ENCODE results near the gene DBH. TPM values are rescaled to one million over a fixed set of nuclear protein-coding genes. Genes with fewer than 3 reads are reported as not detected.

DBH gene
- total RNA-seq, 1 donor from 2014 or later, result under 0.01 TPM

DNA sequence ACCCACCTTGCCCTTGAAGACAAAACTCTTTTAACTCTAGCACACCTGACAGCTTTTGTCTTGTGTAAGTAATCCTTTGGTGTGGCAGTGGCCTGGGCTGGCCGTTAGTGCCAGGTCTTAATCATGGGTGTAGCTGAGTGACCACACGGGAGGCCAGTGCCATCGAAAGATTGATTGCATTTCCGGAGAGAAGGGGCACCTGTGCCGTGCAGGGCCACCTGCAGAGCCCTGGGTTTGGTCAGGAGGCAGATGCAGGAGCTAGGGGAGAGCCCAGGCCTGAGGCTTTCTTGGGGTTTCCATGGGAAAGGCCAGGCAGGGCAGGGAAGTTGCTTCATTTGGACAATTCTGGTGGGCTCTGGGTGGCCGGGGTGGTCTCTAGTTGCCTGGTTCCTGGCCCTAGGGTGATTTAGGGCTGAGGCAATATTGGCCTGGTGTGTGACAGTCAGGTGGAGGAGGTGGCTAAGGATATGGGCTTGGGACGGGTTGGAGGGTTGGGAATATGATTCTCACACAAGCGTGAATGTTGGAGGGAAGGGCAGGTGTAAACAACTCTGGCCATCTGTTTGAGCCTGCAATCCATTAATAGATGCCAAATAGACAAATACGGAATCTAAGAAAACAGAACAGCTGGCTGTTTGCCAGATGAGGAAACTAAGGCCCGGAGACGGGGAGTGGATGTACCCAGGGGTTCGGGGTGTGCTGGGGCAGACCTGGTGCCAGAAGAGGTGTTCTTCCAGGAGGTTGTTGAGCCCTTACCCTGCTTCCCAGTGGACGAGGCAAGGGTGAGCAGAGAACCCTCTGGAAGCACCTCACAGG lies 4.6 kb downstream of the DBH start:
- no peak for FAIRE-seq
- DNase-seq (ENCODE audit: low spot score in 2 of 2), result no peak

DNA sequence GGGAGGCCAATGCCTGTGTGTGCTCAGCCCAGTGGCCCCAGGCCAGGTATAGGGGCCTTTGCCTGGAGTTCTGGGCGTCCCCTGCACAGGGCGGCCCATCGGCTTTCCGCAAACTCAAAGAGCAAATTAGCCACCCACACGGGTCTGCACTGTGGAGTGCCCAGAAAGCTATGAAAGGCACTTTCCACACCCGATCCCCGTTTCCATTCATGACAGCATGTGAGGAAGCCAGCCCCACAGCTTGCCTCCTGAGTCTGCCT lies 5.2 kb downstream of the DBH start:
- no peak for FAIRE-seq
- DNase-seq (ENCODE audit: low spot score in 2 of 2), result no peak

DNA sequence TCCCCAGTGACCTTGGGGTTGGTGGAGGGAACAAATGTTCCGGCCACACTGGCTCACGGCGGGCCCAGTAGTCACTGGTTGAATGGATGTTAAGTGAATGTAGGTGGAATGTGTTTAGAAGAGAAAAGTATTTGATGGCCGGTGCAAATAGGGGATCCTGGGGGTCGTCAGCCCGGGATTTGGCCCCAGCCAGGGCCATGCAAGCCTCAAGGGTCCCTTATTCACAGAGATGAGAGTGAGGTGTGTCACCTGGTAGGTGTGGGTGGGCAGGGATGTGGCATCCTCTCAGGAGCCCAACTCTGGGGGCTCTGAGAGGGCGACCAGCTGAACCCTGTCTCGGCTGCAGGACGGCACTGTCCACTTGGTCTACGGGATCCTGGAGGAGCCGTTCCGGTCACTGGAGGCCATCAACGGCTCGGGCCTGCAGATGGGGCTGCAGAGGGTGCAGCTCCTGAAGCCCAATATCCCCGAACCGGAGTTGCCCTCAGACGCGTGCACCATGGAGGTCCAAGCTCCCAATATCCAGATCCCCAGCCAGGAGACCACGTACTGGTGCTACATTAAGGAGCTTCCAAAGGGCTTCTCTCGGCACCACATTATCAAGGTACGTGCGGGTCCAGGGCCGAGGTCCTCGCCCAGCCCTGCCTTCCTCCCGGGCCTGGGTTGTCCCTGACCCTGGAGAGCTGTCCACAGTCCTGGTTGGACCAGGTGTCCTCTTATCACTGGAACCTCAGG lies 5.9 kb downstream of the DBH start:
- no peak for DNase-seq (ENCODE audit: low spot score in 2 of 2)
- no peak for FAIRE-seq

DNA sequence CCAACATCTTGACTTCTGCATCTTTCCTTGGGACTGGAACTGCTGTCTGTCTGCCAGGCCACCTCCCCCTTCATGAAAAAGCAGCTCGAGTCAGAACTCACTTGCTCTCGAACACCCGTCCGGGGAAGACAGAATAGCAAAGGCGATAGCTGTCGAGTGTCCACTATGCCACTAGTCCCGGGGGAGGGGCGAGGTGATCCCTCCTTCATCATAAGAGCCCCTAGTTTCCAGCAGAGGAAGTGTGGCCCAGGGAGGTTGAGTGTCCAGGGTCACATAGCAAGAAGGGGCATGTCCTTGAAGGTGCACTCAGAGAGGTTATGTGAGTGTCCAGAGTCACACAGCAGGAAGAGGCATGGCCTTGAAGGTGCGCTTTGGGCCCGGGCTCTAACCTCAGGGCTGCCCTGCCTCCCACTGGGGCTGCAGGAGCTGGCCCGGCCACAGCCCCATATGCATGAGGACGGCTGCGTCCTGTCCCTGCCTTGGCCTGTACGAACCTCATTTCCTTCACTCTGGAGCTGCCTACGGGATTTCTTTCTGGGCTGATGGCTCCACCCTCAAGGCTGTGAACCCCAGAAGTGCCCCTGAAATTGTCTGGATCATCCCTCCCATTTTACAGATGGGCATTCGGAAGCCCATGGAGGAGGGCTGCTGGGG lies 6.7 kb downstream of the DBH start:
- no peak for FAIRE-seq
- DNase-seq (ENCODE audit: low spot score in 2 of 2), result no peak

- DNase-seq (ENCODE audit: low spot score in 2 of 2) (no peak), FAIRE-seq (no peak)
These were observed 7.2 kb downstream of the DBH start for GRCh38 chr9:133643362-133643755.

DNA sequence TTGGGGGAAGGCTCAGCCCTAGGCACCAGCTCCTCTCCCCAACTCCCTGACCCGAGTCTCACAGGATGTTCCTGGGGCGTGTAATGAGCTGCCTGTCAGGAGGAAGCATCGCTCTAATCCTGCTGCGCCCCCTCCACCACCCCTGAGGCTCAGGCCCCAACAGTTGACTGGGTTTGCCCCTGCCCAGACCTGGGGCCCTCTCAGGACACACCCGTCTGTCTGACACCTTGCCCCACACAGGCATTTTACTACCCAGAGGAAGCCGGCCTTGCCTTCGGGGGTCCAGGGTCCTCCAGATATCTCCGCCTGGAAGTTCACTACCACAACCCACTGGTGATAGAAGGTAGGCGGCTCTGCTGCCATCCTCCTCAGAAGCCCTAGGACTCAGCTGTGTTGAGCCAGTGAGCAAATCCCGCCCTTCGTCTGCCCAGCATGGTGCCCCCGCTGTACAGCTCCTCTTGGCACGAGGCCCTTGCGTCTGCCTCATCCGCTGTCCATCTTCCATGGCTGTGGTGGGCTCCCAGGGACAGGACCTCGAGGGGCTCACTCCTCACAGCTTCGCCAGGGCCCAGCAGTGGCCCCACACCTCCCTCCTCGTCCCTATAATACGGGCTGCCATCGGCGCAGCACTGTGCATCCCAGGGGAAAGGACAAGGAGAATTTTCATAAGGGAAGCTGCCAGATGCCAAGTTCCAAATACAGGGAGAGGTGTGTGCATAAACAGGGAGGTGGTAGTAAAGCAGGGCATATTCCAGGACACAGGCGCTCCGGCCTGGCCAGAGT lies 8.0 kb downstream of the DBH start:
- DNase-seq (ENCODE audit: low spot score in 2 of 2) (no peak), FAIRE-seq (no peak)

DNA sequence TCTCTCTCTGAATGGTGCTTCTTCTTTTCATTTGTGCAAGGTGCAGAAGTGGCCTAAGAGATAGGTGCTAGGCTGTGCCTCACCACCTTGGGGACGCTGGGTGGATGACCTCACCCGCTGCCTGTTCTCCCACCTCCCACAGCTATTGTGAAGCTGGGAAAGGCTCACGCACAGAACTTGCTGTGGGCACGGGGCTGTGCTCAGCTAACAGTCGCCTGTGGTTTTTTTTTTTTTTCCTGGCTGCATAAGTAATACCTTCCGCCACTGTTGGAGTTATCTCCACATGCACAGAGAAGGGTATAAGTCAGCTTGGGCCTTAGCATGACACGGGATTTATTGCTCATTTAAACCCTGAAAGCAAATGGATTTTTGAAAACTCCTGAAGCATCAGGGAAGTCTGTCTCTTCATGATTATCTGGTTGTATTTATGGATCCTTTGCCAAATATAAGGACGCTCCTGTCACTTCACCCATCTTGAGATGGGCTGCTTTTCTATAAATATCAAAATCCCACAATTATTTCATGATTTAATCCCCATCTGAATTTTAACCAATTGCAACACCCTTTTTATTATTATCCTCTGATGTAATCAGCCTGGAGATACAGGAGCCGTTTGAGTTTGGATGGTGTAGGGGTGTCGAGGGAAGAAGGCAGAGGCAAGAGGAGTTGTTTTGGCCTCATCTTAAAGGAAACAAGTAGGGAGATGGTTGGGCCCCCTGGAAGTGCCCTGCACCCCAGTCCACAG lies 9.0 kb downstream of the DBH start:
- FAIRE-seq (no peak), DNase-seq (ENCODE audit: low spot score in 2 of 2) (no peak)

DNA sequence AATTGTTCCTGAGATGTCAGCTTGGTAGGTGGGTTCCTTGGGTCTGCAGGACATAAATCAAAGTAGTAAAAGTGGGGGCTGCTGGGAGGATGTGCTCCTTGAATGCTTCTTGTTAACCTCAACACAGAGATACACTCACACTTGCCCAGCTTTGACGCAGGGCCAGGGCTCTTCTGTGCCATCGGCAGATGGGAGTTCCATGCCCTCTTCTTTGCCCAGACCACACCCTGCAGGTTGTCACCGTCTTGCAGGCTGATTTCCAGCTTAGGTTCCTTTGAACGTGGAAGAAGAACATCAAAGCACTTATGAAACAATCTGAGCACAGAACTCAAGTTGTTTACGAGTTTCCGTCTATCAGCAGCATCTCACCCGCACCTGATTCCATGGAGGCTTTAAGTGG lies 11.0 kb downstream of the DBH start:
- no peak for DNase-seq (ENCODE audit: low spot score in 2 of 2)
- no peak for FAIRE-seq

DNA sequence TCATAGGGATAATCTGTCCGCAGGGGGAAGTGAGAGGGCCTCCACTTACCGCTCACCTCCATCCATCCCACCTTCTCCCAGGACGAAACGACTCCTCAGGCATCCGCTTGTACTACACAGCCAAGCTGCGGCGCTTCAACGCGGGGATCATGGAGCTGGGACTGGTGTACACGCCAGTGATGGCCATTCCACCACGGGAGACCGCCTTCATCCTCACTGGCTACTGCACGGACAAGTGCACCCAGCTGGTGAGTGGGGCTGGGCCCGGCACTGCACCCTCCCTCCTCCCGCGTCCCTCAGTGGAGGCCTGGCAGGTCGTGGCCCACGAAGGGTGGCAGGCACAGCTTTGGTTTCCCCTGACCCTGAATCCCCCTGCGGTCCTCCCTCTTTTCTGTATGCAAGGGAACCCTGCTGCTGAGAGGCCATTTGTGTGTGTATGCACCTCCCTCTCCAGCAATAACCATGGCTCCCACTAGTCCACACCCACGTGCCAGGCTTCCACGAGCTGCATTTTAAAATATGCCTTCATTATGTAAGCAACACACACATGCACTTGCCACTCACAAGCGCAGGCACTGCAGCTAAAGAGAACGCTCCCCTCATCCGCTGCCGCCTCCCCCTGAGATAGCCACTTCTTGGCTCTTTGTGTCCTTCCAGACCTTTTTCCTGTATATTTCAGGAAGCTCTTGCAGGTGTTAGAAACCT lies 11.8 kb downstream of the DBH start:
- FAIRE-seq (no peak), DNase-seq (ENCODE audit: low spot score in 2 of 2) (peak in 1 of 2 donors; percentile 40)

- DNase-seq (ENCODE audit: low spot score in 2 of 2), result no peak
- no peak for FAIRE-seq
These were observed 13.0 kb downstream of the DBH start for GRCh38 chr9:133649194-133649593.

DNA sequence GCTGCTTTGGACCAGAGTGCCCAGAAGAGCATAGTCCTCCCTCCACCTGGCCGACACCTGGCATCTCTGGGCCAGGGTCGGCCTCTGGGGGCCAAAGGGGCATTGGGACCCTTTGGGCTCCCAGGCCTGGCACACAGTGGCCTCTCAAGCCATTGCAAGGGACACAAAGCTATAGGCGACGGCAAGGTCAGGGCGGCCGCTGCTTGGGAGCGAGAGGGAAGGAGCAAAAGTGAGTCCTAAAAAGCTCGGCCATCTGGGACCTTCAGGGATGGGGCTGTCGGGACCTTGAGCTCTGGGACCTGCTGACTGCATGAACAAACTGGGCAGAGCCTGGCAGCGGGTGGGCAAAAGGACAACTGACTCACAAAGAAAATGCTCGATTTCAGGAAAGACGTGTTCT lies 13.9 kb downstream of the DBH start:
- no peak for FAIRE-seq
- no peak for DNase-seq (ENCODE audit: low spot score in 2 of 2)

- no peak for DNase-seq (ENCODE audit: low spot score in 2 of 2)
These were observed 17.5 kb downstream of the DBH start for GRCh38 chr9:133653638-133654037.

DNA sequence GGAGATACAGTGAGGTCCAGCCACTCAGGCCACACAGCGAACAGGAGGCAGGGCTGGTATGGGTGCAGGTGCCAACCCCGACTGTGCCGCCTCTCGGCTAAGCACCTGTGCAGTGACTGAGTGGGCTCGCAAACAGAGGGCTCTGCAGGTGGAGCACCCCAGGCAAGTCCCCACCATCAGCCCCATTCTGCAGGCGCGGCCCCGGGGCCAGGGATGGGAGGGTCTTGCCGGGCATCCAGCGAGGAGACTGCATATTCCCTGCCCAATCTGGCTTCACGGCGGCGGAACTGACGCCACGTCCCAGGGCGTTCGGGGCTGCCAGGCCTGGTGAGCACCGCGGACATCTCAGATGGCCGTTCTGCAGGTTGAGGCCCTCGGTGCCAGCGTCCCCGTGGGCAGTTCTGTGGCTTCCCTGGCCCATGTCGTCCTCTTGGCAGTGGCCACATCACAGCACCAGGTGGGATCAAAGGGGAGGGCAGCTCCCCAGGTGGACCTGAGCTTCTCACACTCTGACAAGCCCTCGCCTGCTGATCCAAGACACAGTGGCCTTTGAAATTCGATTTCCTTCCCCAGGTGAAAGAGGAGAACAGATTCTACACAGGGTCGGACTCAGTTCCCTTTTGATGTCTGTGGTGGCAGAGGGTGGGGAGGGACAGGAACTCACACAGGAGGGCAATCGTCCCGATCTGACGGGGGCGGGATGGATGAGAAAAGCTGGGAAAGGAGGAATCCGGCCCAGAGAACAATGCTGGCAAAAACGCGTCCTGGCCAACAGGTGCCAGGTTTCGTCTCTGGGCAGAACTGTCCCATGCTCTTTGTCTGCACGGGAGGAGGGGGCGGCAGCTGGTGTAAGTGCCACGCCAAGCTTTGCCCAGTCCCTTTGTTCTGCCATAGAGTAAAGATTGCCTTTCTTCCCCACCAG lies 18.8 kb downstream of the DBH start:
- FAIRE-seq (no peak), DNase-seq (ENCODE audit: low spot score in 2 of 2) (no peak)

More at GRCh38 chr9:133653638-133654037, 17.5 kb downstream of the DBH start:
- FAIRE-seq, result no peak

DNA sequence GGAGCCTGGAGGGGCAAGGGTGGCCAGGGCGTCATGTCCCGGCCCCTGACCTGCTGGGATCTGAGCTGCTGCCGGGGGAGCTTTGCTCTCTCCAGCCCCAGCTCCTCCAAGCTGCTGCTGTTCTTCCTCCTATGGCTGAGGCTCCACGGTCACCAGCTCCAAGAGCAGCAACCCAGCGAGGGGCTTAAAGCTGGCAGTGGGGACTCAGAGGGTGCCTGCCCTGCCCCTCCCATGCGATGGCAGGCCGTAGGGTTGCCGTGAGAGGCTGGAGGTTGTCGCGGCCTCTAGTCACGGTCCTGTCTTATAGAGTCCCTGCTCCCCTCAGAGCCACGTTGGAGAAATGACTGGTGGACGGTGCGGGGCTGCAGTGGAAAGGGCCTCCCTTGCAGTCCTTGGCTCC lies 19.5 kb downstream of the DBH start:
- FAIRE-seq (no peak), DNase-seq (ENCODE audit: low spot score in 2 of 2) (no peak)

GRCh38 chr9:133656211-133657119 lies 20.3 kb downstream of the DBH start:
- DNase-seq (ENCODE audit: low spot score in 2 of 2), result no peak
- no peak for FAIRE-seq

GRCh38 chr9:133657120-133657661 lies 21.0 kb downstream of the DBH start:
- FAIRE-seq (no peak), DNase-seq (ENCODE audit: low spot score in 2 of 2) (no peak)

Measured in frontal cortex (tissue), 4 donors.